Loucy (cell line): ENCODE results near the gene SDC1.

Experiments used
- H2AFZ ChIP-seq: fragments of 200-600 bp; sonication (generic); 2 replicates; pipeline ENCODE4 v1.6.0; 2016; ENCODE audit warnings: antibody characterized with exemption, mild to moderate bottlenecking, low read length, moderate library complexity
- H3F3A ChIP-seq: fragments of 200-600 bp; 2 replicates; pipeline ENCODE4 v1.6.0; 2016; ENCODE audit warnings: antibody characterized with exemption, low read depth, mild to moderate bottlenecking
- H3K27me3 ChIP-seq: fragments of 200-600 bp; sonication (generic); 2 replicates; pipeline ENCODE4 v1.6.1; 2014; ENCODE audit warnings: low read length, mild to moderate bottlenecking; ENCODE audit not compliant: insufficient read depth, poor library complexity, severe bottlenecking
- H3K36me3 ChIP-seq: fragments of 200-600 bp; sonication (generic); 2 replicates; pipeline ENCODE4 v1.6.1; 2016; ENCODE audit warnings: low read length; ENCODE audit not compliant: insufficient read depth
- H3K4me1 ChIP-seq: fragments of 200-600 bp; sonication (generic); 2 replicates; pipeline ENCODE4 v1.5.1; 2014; ENCODE audit warnings: low read length, mild to moderate bottlenecking; ENCODE audit not compliant: insufficient read depth, poor library complexity, severe bottlenecking
- H3K4me2 ChIP-seq: fragments of 200-600 bp; sonication (generic); 2 replicates; pipeline ENCODE4 v1.6.0; 2014; ENCODE audit warnings: antibody characterized with exemption, low read length, low read depth, mild to moderate bottlenecking; ENCODE audit not compliant: poor library complexity, severe bottlenecking
- H3K4me3 ChIP-seq: fragments of 200-600 bp; sonication (generic); 2 replicates; pipeline ENCODE4 v1.5.1; 2014; ENCODE audit warnings: low read length, mild to moderate bottlenecking, mixed read lengths; ENCODE audit not compliant: poor library complexity, severe bottlenecking
- H3K79me2 ChIP-seq: fragments of 200-600 bp; sonication (generic); 2 replicates; pipeline ENCODE4 v1.6.1; 2014; ENCODE audit warnings: low read length; ENCODE audit not compliant: insufficient read depth
- H3K9ac ChIP-seq: fragments of 200-600 bp; sonication (generic); 2 replicates; pipeline ENCODE4 v1.6.0; 2014; ENCODE audit warnings: mild to moderate bottlenecking, low read depth, low read length, moderate library complexity; ENCODE audit not compliant: poor library complexity, severe bottlenecking
- H3K9me2 ChIP-seq: fragments of 200-600 bp; sonication (generic); replicated peaks from 2 replicates; pipeline ENCODE4 v1.6.1; 2016; ENCODE audit warnings: low read depth, low read length, mixed read lengths
- H3K9me3 ChIP-seq: fragments of 200-600 bp; sonication (generic); 2 replicates; pipeline ENCODE4 v1.6.1; 2014; ENCODE audit warnings: mild to moderate bottlenecking, antibody characterized with exemption, low read length, low read depth; ENCODE audit not compliant: insufficient read depth
- H4K20me1 ChIP-seq: fragments of 200-600 bp; sonication (generic); 2 replicates; pipeline ENCODE4 v1.6.0; 2014; ENCODE audit warnings: antibody characterized with exemption, low read length, mild to moderate bottlenecking; ENCODE audit not compliant: insufficient read depth, poor library complexity, severe bottlenecking
- CTCF ChIP-seq: fragments of 200-600 bp; sonication (generic); conservative IDR thresholded peaks from 2 replicates; pipeline ENCODE4 v1.5.1; 2014; ENCODE audit warnings: mild to moderate bottlenecking, antibody characterized with exemption, low read length
- EZH2phosphoT487 ChIP-seq: fragments of 200-600 bp; IDR thresholded peaks from 2 replicates; pipeline ENCODE4 v1.6.1; 2018; ENCODE audit warnings: antibody characterized with exemption, mild to moderate bottlenecking, moderate library complexity, borderline replicate concordance

Gene SDC1

GRCh38 chr2:20179755-20180594, 45.0 kb downstream of the SDC1 start:
- no peak overlapping the region for H3K4me2 ChIP-seq
- H3K79me2 ChIP-seq, result no peaks in the 10 kb centered on the region
- H2AFZ ChIP-seq, result no peak overlapping the region
- H3K9me3 ChIP-seq, result no peaks in the 10 kb centered on the region
- H3F3A ChIP-seq, result no peaks in the 10 kb centered on the region
- no peaks in the 10 kb centered on the region for H3K36me3 ChIP-seq
- no peaks in the 10 kb centered on the region for H3K9me2 ChIP-seq
- no peaks in the 10 kb centered on the region for H3K27me3 ChIP-seq
- no peaks in the 10 kb centered on the region for H4K20me1 ChIP-seq
- H3K4me3 ChIP-seq, result no peak overlapping the region
- TF ChIP-seq EZH2phosphoT487 (no peak), CTCF (no peak)
- H3K9ac ChIP-seq, result no peak overlapping the region
- no peaks in the 10 kb centered on the region for H3K4me1 ChIP-seq

- no peaks in the 10 kb centered on the region for H3K27me3 ChIP-seq
- no peaks in the 10 kb centered on the region for H3K9me3 ChIP-seq
- no peak overlapping the region for H3K9ac ChIP-seq
- H3F3A ChIP-seq, result no peaks in the 10 kb centered on the region
- no peaks in the 10 kb centered on the region for H3K36me3 ChIP-seq
- H4K20me1 ChIP-seq, result no peaks in the 10 kb centered on the region
- TF ChIP-seq CTCF (no peak), EZH2phosphoT487 (no peak)
- H3K79me2 ChIP-seq, result no peaks in the 10 kb centered on the region
- no peaks in the 10 kb centered on the region for H3K4me1 ChIP-seq
- no peaks in the 10 kb centered on the region for H3K9me2 ChIP-seq
- no peak overlapping the region for H3K4me2 ChIP-seq
- H2AFZ ChIP-seq, result no peak overlapping the region
- no peak overlapping the region for H3K4me3 ChIP-seq
Observed at GRCh38 chr2:20179466-20179754, 45.5 kb downstream of the SDC1 start.

GRCh38 chr2:20178666-20179465, 46.1 kb downstream of the SDC1 start:
- H3K4me2 ChIP-seq, result no peak overlapping the region
- TF ChIP-seq EZH2phosphoT487 (no peak), CTCF (no peak)
- H3K36me3 ChIP-seq, result no peaks in the 10 kb centered on the region
- no peaks in the 10 kb centered on the region for H3K9me2 ChIP-seq
- H3K4me3 ChIP-seq, result no peak overlapping the region
- H3K79me2 ChIP-seq, result no peaks in the 10 kb centered on the region
- no peaks in the 10 kb centered on the region for H3K27me3 ChIP-seq
- no peaks in the 10 kb centered on the region for H3K9me3 ChIP-seq
- no peaks in the 10 kb centered on the region for H3K4me1 ChIP-seq
- no peaks in the 10 kb centered on the region for H3F3A ChIP-seq
- H3K9ac ChIP-seq, result no peak overlapping the region
- no peaks in the 10 kb centered on the region for H4K20me1 ChIP-seq
- no peak overlapping the region for H2AFZ ChIP-seq
